AG08395 (cell line): ENCODE data around the gene TFE3.
"Not testable (repeated sequence)": the region's sequence is repeated elsewhere in the genome, so short reads cannot be mapped to it uniquely, and the experiment has no call there.

ENCODE experiments used
- DNase-seq: peaks from one replicate; pipeline ENCODE4 v3.0.0; 2012; ENCODE audit warnings: mixed read lengths, low spot score

Gene TFE3

DNA sequence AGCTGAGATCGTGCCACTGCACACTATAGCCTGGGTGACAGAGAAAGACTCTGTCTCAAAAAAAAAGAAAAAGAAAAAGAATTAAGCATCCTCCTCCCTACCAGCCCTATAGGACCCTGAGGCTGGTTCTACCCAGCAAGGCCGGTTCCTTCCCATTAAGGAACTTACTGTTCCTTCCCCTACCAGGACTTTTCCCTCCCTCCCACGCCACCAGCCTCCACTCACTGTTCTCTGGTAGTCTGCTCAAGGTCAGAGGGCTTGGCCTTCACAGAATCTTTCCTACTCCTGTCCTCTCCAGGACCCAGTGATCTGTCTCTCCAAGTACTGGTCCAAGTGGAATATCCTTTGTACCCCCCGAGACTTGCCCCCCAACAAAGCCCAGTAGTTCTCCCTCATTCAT, 42.5 kb downstream of the TFE3 start:
- DNase-seq, result no peak

- DNase-seq, result no peak
These were observed 44.1 kb downstream of the TFE3 start for GRCh38 chrX:48999030-48999429.

GRCh38 chrX:48998391-48998790, 44.8 kb downstream of the TFE3 start:
- DNase-seq, result no peak

GRCh38 chrX:48997865-48998264, 45.3 kb downstream of the TFE3 start:
- DNase-seq, result no peak

DNA sequence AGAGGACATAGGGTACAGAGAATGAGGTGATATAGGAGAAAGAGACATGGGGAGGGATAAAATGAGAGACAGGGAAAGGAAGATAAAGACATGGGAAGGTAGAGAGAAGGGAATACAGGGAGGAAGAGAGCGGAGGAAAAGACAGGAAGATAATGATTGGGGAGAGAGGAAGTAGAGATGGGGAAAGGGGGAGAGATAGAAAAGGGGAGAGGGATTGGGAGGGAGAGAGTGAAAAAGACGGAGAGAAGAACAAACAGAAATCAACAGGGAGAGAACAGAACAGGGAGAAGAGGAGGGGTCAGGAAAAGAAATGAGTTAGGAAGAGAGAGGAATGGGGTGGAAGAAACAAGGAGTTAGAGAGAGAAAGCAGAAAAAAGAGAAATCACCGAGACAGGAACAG, 45.7 kb downstream of the TFE3 start:
- no peak for DNase-seq

- no peak for DNase-seq
These were observed 46.2 kb downstream of the TFE3 start for GRCh38 chrX:48996969-48997368.

DNA sequence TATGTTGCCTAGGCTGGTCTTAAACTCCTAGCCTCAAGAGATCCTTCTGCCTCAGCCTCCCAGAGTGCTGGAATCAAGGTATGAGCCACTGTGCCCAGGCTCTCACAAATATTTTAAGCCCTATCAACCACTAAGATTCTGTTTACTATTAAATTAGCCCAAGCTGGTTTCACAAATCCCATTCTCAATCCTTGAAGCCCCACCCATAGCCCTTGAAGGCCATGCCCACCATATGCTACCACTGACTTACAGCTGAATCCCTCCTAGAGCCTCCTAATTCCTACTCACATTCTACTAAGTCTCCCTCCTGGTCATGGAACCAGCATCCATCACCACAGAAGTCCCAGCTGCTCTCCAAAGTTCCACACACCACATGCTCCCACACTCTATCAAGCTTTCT, 50.8 kb downstream of the TFE3 start:
- no peak for DNase-seq

DNA sequence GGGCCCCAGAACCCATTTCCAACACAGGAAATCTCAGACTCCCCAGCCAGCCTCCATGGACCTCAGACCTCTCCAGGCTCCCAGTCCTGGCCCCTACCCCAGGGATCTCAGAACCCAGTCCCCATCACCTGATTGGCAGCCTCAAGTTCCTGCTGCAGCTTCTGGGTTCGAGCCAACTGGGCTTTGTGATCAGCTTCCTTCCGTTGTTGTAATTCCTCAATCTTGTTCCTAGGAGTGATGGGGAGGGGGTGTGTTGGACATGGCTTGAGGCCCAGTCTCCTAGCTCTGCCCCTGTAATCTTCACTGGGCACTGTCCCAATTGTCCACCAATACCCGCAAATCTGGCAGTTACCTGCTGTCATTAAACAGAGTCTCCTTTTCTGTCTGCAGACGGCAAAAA, 53.7 kb downstream of the TFE3 start:
- no peak for DNase-seq

DNA sequence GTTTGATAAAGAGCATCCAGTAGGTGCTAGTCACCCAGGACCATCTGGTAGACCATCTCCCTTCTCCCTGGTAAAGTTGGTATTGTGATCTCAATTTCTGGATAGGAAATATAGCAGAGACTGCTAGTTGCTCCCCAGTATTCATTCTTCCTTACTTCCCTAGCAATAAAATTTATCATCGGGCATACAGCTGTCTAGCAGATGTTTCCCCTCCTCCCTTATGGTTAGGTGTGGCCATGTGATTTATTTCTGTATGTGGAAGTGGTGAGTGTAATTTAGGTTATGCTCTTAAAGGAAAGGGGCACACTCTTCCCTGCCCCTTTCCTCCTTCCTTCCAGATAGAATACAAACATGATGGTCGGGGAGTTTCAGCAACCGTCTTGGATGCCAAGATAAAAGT, 59.3 kb downstream of the TFE3 start:
- no peak for DNase-seq

DNA sequence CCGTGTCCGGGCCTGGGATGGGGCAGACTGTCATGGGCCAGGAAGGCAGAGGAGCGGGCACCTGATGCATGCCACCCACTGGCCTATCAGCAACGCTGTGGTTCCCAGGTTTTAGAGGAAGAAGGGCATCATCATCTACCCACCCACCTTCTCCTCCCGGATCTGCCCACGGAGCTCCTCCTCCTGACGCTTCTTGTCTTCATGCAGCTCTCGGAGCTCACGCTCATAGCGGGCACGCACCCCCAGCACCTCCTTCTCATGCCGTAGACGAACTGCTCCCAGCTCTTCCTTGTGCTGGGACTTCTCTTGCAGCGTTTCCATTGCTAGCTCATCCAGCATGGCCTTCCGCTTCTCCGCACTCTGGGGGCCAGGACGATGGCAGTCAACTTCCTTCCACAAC, 60.1 kb downstream of the TFE3 start:
- no peak for DNase-seq

DNA sequence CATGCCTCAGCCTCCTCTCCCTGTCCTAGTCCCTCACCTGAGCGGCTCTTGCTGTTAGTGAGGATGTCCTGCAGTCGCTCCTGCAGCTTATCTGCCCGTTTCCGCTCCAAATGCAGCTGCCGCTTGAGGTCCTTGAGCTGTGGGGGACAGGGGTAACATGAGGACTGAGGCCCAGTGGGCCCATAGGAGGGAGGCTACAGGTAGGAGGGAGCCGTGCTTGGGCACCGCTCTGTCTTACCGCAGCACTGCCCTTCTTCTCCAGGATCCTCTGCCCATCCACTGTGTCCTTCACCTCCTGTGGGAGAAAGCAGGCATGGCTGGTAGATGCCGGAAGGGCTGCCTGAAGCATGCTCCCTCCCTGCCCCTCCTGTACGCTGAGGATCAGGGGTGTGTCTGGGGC, 62.0 kb downstream of the TFE3 start:
- DNase-seq, result no peak

DNA sequence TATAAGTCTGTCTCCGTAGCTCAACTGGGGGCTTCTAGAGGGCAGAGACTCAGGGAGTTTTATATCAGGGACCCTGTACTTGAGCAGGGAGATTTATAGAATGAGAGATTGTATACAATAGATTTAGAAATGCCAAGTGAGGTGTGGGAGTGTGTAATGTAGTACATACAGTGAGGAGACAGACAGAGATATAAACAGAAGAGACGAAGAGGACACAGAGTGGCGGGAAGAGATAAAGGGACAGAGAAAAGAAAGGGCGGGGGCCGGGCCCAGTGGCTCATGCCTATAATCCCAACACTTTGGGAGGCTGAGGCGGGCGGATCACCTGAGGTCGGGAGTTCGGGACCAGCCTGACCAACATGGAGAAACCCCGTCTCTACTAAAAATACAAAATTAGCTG, 62.8 kb downstream of the TFE3 start:
- not testable (repeated sequence) for DNase-seq
